ENCODE data around the gene ZNF853. TPM values are rescaled to one million over a fixed set of nuclear protein-coding genes. Genes with fewer than 3 reads are reported as not detected.

The ZNF853 gene
- total RNA-seq, 1 donor from 2014 or later = 7.9 TPM

DNA sequence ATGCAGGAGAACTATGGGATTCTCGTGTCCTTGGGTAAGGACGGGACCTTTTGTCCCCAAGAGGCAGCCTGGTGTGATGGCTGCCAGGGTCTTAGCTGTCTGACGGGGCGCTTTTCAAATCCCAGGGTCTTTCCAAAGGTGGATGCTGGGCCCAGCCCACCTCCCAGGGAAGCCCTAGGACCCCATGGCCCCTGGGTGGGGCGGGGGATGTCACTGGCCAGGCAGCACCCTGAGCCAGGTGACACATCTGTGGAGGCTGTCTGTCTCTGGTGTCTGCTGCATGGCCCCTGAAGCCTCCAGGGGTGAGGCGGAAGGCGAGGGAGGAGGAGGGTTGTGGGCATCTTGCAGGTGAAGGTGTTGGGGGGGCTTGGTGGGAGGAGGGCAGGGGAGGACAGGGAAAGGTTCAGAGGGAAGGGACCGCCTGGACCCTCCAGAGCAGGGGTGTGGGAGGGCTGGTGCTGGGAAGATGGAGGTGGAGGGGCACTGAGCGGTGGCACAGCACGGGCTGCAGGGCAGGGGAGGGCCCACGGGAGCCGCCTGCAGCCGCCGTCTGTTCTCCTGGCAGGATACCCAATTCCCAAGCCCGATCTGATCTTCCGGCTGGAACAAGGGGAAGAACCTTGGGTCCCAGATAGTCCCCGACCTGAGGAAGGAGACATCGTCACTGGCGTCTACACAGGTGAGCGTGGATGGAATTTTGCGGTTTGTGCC lies 28.7 kb downstream of the ZNF853 start:
- peaks cover 21% of the 10 kb centered on the region for H3K4me1 Mint-ChIP-seq (ENCODE audit: unreplicated experiment)
- H3K27me3 Mint-ChIP-seq (ENCODE audit: unreplicated experiment) = peaks cover 17% of the 10 kb centered on the region
- DNase-seq (ENCODE audit: low spot score) = no peak
- no peak overlapping the region for H3K27ac Mint-ChIP-seq (ENCODE audit: unreplicated experiment)
- no peak overlapping the region for H3K4me3 Mint-ChIP-seq (ENCODE audit: unreplicated experiment)
- TF ChIP-seq, protein P1, sequence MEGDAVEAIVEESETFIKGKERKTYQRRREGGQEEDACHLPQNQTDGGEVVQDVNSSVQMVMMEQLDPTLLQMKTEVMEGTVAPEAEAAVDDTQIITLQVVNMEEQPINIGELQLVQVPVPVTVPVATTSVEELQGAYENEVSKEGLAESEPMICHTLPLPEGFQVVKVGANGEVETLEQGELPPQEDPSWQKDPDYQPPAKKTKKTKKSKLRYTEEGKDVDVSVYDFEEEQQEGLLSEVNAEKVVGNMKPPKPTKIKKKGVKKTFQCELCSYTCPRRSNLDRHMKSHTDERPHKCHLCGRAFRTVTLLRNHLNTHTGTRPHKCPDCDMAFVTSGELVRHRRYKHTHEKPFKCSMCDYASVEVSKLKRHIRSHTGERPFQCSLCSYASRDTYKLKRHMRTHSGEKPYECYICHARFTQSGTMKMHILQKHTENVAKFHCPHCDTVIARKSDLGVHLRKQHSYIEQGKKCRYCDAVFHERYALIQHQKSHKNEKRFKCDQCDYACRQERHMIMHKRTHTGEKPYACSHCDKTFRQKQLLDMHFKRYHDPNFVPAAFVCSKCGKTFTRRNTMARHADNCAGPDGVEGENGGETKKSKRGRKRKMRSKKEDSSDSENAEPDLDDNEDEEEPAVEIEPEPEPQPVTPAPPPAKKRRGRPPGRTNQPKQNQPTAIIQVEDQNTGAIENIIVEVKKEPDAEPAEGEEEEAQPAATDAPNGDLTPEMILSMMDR (IDR thresholded peaks at IDR 0.05; ENCODE audit: unreplicated experiment) = no peak
- peaks cover 2% of the 10 kb centered on the region for H3K9me3 Mint-ChIP-seq (ENCODE audit: unreplicated experiment)
- peaks cover 20% of the 10 kb centered on the region for H3K36me3 Mint-ChIP-seq (ENCODE audit: low read depth, unreplicated experiment)

DNA sequence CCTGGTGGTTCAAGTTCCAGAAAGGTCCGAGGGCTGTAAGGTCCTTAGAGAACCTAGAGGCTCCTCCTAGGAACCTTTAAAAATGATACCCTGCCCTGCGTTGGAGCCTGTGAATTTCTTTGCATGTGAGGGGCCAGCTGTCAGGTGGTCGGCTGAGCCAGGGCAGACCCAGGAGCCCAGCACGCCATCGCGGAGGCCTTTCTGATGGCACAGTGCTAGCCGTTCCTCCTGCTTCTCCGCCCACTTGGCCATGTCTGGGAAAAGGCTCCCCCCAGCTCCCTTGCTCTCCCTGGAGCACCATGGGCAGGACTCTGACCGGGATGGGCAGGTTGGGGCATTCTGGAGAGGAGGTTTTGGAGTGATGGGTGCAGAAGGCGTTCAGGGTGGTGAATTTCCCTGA lies 29.3 kb downstream of the ZNF853 start:
- H3K27ac Mint-ChIP-seq (ENCODE audit: unreplicated experiment) = no peak overlapping the region
- peaks cover 16% of the 10 kb centered on the region for H3K4me1 Mint-ChIP-seq (ENCODE audit: unreplicated experiment)
- peaks cover 14% of the 10 kb centered on the region for H3K27me3 Mint-ChIP-seq (ENCODE audit: unreplicated experiment)
- peaks cover 17% of the 10 kb centered on the region for H3K36me3 Mint-ChIP-seq (ENCODE audit: low read depth, unreplicated experiment)
- no peak overlapping the region for H3K4me3 Mint-ChIP-seq (ENCODE audit: unreplicated experiment)
- DNase-seq (ENCODE audit: low spot score) = no peak
- TF ChIP-seq, protein P1 (IDR thresholded peaks at IDR 0.05; ENCODE audit: unreplicated experiment) = no peak
- no peaks in the 10 kb centered on the region for H3K9me3 Mint-ChIP-seq (ENCODE audit: unreplicated experiment)

DNA sequence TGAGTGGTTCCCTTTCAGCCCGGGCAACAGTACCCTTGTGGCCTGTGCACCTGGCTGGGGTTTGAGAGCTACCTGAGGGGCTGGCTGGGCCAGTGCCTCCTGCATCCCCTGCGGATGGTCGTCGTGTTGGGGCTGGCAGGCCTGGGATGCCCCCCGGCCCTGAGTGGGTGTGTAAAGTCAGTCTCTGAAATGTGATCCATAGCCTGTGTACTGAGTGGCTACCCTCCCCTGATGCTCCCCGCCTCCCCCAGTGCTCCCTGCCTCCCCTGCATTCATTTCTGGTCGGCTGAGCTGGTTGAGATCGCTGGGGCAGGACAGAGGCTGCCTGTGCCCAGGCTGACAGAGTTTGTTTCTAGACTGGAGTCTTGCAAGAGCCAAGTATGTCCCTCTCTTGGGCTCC lies 31.1 kb downstream of the ZNF853 start:
- H3K9me3 Mint-ChIP-seq (ENCODE audit: unreplicated experiment) = no peaks in the 10 kb centered on the region
- H3K4me1 Mint-ChIP-seq (ENCODE audit: unreplicated experiment) = peaks cover 6% of the 10 kb centered on the region
- DNase-seq (ENCODE audit: low spot score) = no peak
- peaks cover 23% of the 10 kb centered on the region for H3K36me3 Mint-ChIP-seq (ENCODE audit: low read depth, unreplicated experiment)
- H3K4me3 Mint-ChIP-seq (ENCODE audit: unreplicated experiment) = no peak overlapping the region
- H3K27me3 Mint-ChIP-seq (ENCODE audit: unreplicated experiment) = peaks cover 13% of the 10 kb centered on the region
- H3K27ac Mint-ChIP-seq (ENCODE audit: unreplicated experiment) = no peak overlapping the region
- TF ChIP-seq, protein P1 (IDR thresholded peaks at IDR 0.05; ENCODE audit: unreplicated experiment) = no peak

DNA sequence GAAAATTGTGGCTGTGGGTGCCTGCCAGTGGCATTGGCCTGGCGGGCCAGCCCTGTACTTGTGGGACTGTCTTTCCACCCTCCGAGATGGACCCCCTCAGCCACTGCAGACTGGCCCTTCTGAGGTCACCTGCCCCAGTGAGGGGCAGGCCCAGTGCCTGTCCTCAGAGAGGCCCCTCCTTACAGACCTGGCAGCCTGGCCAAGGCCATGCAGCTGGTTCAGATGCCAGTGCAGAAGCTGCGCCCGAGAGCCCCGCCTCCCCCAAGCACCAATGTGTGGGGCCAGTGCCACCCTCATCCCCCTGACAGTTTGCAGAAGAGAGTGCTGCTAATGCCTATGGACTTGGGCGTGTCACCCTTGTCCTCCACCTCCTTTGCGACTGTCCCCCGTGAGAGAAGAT lies 31.7 kb downstream of the ZNF853 start:
- H3K9me3 Mint-ChIP-seq (ENCODE audit: unreplicated experiment) = no peaks in the 10 kb centered on the region
- peaks cover 18% of the 10 kb centered on the region for H3K36me3 Mint-ChIP-seq (ENCODE audit: low read depth, unreplicated experiment)
- H3K4me3 Mint-ChIP-seq (ENCODE audit: unreplicated experiment) = no peak overlapping the region
- TF ChIP-seq, protein P1 (IDR thresholded peaks at IDR 0.05; ENCODE audit: unreplicated experiment) = no peak
- peaks cover under 1% of the 10 kb centered on the region for H3K4me1 Mint-ChIP-seq (ENCODE audit: unreplicated experiment)
- H3K27me3 Mint-ChIP-seq (ENCODE audit: unreplicated experiment) = peaks cover 10% of the 10 kb centered on the region
- DNase-seq (ENCODE audit: low spot score) = no peak
- no peak overlapping the region for H3K27ac Mint-ChIP-seq (ENCODE audit: unreplicated experiment)

DNA sequence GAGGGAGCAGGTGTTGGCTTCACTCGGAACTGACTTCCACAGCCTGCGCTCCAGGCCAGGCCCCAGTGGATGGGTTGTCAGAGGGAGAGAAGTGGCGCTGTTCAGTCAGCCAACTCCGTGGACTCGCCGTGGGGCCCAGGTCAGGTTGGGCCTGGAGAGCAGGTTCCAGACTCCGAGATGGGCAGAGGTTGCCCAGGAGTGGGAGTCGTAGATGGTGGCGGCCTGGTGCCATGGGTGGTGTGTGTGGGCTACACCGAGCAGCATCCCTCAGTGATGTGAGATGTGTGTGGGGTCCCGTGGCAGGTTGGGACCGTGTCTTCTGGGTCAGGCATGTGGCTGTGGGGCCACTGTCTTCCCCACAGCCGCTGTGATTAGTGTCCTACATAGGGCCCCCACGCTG lies 32.1 kb downstream of the ZNF853 start:
- H3K27me3 Mint-ChIP-seq (ENCODE audit: unreplicated experiment) = peaks cover 11% of the 10 kb centered on the region
- H3K4me1 Mint-ChIP-seq (ENCODE audit: unreplicated experiment) = no peaks in the 10 kb centered on the region
- H3K27ac Mint-ChIP-seq (ENCODE audit: unreplicated experiment) = no peak overlapping the region
- TF ChIP-seq, protein P1 (IDR thresholded peaks at IDR 0.05; ENCODE audit: unreplicated experiment) = no peak
- no peaks in the 10 kb centered on the region for H3K9me3 Mint-ChIP-seq (ENCODE audit: unreplicated experiment)
- H3K4me3 Mint-ChIP-seq (ENCODE audit: unreplicated experiment) = no peak overlapping the region
- no peak for DNase-seq (ENCODE audit: low spot score)
- peaks cover 21% of the 10 kb centered on the region for H3K36me3 Mint-ChIP-seq (ENCODE audit: low read depth, unreplicated experiment)
